ENCODE results near the gene ABTB1. TPM values are rescaled to one million over a fixed set of nuclear protein-coding genes. Genes with fewer than 3 reads are reported as not detected.

The ABTB1 gene
- total RNA-seq, 6 experiments from 2014 or later = 9.4 to 20.3 (median 12.2) TPM

- TF ChIP-seq POLR2A (IDR thresholded peaks at IDR 0.05) (no peak), CTCF (IDR thresholded peaks at IDR 0.05) (no peak)
- WGBS (ENCODE audit: insufficient coverage, low coverage, low lambda C conversion rate, missing lambda C conversion rate) = 71% methylated on average over 5 of the region's 5 CpGs
- DNase-seq = no peak
- H3K4me3 ChIP-seq = no peak overlapping the region
- H3K27me3 ChIP-seq = no peaks in the 10 kb centered on the region
- no peaks in the 10 kb centered on the region for H3K9me3 ChIP-seq
- no peaks in the 10 kb centered on the region for H3K4me1 ChIP-seq
- no peak for ATAC-seq
- H3K36me3 ChIP-seq = no peaks in the 10 kb centered on the region
- intact Hi-C loops (cut with DNase I) = no loop called here
- no peak overlapping the region for H3K27ac ChIP-seq
These were observed 27.9 kb upstream of the ABTB1 start for GRCh38 chr3:127644641-127645370.

- 82% methylated on average over 3 of the region's 8 CpGs for WGBS (ENCODE audit: insufficient coverage, low coverage, low lambda C conversion rate, missing lambda C conversion rate)
- Histone ChIP-seq H3K4me1 (no peaks in the 10 kb centered on the region), H3K27me3 (no peaks in the 10 kb centered on the region), H3K9me3 (no peaks in the 10 kb centered on the region), H3K27ac (no peak overlapping the region), H3K4me3 (no peak overlapping the region), H3K36me3 (no peaks in the 10 kb centered on the region)
- DNase-seq = no peak
- no peak for TF ChIP-seq POLR2A (IDR thresholded peaks at IDR 0.05)
- no peak for TF ChIP-seq CTCF (IDR thresholded peaks at IDR 0.05)
- ATAC-seq = peak in 2 of 4 donors; percentile 23 to 36
- intact Hi-C loops (cut with DNase I) = no loop called here
These were observed 27.3 kb upstream of the ABTB1 start for GRCh38 chr3:127645371-127646015.

- intact Hi-C loops (cut with DNase I) = no loop called here
- Histone ChIP-seq H3K27me3 (no peaks in the 10 kb centered on the region), H3K36me3 (no peaks in the 10 kb centered on the region), H3K27ac (no peak overlapping the region), H3K4me1 (no peaks in the 10 kb centered on the region), H3K9me3 (no peaks in the 10 kb centered on the region), H3K4me3 (no peak overlapping the region)
- WGBS (ENCODE audit: insufficient coverage, low coverage, low lambda C conversion rate, missing lambda C conversion rate) = 74% methylated on average over 3 of the region's 10 CpGs
- ATAC-seq = peak; percentile 66 to 90 (median 82)
- DNase-seq = peak; percentile 64 to 83 (median 77)
- TF ChIP-seq POLR2A (IDR thresholded peaks at IDR 0.05) (no peak), CTCF (IDR thresholded peaks at IDR 0.05) (no peak)
These were observed 26.2 kb upstream of the ABTB1 start for GRCh38 chr3:127646501-127647046.

GRCh38 chr3:127647166-127647844, 25.4 kb upstream of the ABTB1 start:
- no peaks in the 10 kb centered on the region for H3K9me3 ChIP-seq
- no peak overlapping the region for H3K27ac ChIP-seq
- 54% methylated on average over 3 of the region's 13 CpGs for WGBS (ENCODE audit: insufficient coverage, low coverage, low lambda C conversion rate, missing lambda C conversion rate)
- H3K4me1 ChIP-seq = no peaks in the 10 kb centered on the region
- no peak for ATAC-seq
- TF ChIP-seq POLR2A (IDR thresholded peaks at IDR 0.05) (no peak), CTCF (IDR thresholded peaks at IDR 0.05) (no peak)
- intact Hi-C loops (cut with DNase I) = no loop called here
- H3K27me3 ChIP-seq = no peaks in the 10 kb centered on the region
- peak in 1 of 3 donors; percentile 52 for DNase-seq
- no peaks in the 10 kb centered on the region for H3K36me3 ChIP-seq
- no peak overlapping the region for H3K4me3 ChIP-seq

Measured in right lobe of liver (tissue), 6 donors.